Stimulated activated CD8-positive, alpha-beta memory T cell treated with anti-CD3 and anti-CD28 coated beads, Interleukin-7, amount 100 ng/mL, for 24 hours (primary cell): ENCODE results near the gene PRIMPOL.

Experiments used
- DNase-seq: peaks from one replicate; pipeline ENCODE4 v3.0.0-alpha.2; 2020; ENCODE audit warnings: low read depth

Gene PRIMPOL

DNA sequence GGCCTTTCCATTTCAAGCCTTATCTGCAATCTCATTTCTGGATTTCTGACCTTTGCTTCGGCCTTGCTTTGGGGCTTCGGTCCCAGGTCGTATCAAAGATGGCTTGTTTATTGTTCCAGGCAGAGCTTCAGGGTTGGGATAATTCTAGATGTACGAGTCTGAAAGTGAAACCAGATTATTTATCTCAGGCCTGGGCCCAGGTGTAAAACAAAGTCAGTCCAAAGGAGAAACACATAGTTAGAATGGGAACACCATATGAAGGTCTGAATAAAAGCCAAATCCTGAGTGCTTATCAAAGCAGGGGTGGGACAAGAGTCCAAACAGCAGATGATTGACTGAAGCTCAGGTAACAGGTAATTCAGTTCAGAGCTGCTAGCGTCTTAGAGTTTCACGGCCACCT is 17.1 kb downstream of the PRIMPOL start:
- DNase-seq: no peak

DNA sequence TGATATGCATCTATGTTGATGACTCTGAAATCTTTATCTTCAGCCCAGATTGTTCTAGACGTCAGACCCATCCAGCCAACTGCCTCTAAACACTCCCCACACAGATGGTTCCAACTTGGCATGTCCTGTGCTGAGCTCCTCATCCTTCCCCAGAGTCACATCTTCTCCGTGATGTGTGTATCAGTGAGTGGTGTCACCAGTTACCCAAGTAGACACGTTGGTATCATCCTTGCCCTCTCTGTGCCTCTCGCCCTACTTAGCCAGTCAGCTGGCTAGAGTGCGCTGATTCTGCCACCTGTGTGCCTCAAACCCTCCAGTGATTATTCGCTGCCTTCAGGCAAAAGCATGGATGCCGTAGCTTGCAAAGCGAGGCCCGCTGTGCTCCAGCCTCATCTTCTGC is 18.6 kb downstream of the PRIMPOL start:
- DNase-seq: no peak

DNA sequence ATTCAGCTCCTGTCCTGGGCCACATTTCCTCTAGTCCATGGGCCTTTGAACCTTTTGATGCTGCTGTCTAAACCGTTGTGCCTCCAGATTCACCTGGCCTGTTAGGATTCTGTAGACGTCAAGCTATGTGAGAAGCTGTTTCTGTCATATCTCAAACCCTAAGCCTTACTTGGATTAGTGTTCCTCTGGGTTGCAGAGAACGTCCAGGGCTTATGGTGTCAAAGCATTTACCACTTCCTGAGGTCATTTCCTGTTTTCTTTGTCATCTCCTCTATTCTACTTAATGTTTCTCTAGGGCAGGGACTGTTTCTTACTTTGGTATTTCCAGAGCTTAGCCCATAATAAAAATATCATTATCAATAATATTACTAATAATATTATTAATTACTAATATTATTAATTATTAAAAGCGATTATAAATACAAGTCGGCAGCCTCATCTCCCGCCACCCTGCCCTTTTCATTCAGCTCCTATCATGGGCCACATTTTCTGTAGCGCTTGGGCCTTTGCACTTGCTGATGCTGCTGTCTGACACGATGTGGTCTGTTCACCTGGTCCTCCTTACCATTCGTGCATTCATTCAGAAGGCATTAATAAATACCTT is 19.1 kb downstream of the PRIMPOL start:
- no peak for DNase-seq

DNA sequence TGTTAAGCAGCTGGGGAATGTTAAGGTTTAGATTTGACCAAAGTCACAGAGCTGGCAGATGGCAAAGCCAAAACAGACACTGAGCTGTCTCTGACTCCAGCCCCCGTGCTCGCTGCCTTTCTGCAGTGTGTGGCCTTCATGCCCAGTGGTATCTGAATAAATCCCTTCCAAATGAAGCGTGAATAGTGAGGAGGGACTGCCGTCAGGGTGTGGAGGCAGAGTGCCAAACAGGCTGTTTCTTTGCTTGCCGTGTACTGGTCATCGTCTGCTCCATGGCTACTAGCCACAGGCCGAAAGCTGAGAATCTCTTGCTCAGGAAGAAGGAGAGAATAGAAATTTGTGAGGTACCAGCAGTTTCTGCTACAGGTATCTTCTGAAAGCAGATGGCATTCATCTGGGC is 19.7 kb downstream of the PRIMPOL start:
- no peak for DNase-seq

- DNase-seq: no peak
Measured at GRCh38 chr4:184671101-184671500, 21.6 kb downstream of the PRIMPOL start.

- DNase-seq: no peak
Measured at GRCh38 chr4:184672741-184673140, 23.2 kb downstream of the PRIMPOL start.

GRCh38 chr4:184674011-184674410 is 24.5 kb downstream of the PRIMPOL start:
- no peak for DNase-seq

GRCh38 chr4:184675018-184675417 is 25.5 kb downstream of the PRIMPOL start:
- no peak for DNase-seq

DNA sequence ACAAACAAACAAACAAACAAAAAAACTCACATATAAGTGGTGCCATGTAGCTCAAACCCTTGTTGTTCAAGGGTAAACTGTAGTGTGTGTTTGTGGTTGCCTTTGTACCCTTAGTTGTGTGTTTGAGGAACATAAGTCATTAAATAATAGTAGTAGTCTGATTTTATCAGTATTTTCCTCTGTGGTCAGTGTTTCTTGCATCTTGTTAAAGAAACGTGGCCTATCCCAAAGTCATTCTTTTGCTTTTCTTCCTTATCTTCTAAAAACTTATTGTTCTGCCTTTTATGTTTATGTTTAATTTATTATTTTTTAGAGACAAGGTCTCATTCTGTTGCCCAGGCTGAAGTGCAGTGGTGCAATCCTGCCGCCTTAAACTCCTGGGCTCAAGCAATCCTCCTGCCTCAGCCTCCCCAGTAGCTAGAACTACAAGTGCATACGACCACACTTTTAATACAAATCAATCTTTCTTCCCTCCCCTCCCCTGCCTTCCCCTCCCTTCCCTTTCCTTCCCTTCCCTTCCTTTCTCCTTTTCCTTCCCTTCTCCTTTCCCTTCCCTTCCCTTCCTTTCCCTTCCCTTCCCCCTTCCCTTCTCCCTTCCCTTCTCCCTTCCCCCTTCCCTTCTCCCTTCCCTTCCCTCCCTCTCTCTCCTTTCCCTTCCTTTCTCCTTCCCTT is 26.4 kb downstream of the PRIMPOL start:
- no peak for DNase-seq

DNA sequence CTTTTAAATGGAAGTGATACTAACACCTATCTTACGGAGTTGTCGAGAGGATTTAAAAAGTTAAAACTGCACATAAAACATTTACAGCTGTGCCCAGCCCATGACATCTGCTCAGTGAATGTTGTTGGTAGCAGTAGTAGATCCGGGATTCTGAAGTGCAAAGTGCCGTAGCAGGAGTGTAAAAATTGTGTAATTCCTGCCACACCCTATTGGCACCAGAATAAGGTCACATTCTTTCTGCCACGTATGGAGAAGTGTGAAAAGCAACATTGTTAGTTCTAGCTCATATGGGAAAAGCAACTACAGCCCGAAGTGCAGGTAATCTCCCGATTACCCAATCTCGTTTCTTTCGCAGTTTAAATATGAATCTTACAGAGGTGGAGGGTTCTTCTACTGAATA is 31.2 kb downstream of the PRIMPOL start:
- DNase-seq: no peak

- no peak for DNase-seq
Measured at GRCh38 chr4:184681916-184682315, 32.4 kb downstream of the PRIMPOL start.

- DNase-seq: no peak
Measured at GRCh38 chr4:184684491-184685189, 35.1 kb downstream of the PRIMPOL start.

- DNase-seq: no peak
Measured at GRCh38 chr4:184688005-184688404, 38.5 kb downstream of the PRIMPOL start.

GRCh38 chr4:184688447-184688846 is 38.9 kb downstream of the PRIMPOL start:
- DNase-seq: peak; percentile 2

- no peak for DNase-seq
Measured at GRCh38 chr4:184689681-184690080, 40.1 kb downstream of the PRIMPOL start.

DNA sequence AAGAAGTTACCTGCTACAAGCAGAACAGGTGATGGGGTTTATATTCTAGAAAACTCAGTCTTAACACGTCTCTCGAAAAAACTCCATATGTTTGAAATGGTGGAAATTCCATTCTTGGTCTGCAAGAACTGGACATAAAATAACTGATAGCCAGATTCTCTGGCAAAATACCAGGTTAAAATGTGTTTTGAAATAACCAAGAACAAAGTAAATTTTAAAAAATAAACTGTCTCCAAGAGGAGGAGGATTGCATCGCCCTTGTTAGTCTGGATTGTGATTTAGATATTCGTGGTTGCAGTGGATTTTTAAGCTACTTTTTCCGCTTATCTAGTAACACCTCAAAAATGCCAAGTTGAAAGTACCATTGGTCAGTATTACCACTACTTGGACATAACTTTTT is 43.5 kb downstream of the PRIMPOL start:
- no peak for DNase-seq

- DNase-seq: no peak
Measured at GRCh38 chr4:184694412-184694956, 44.9 kb downstream of the PRIMPOL start.

DNA sequence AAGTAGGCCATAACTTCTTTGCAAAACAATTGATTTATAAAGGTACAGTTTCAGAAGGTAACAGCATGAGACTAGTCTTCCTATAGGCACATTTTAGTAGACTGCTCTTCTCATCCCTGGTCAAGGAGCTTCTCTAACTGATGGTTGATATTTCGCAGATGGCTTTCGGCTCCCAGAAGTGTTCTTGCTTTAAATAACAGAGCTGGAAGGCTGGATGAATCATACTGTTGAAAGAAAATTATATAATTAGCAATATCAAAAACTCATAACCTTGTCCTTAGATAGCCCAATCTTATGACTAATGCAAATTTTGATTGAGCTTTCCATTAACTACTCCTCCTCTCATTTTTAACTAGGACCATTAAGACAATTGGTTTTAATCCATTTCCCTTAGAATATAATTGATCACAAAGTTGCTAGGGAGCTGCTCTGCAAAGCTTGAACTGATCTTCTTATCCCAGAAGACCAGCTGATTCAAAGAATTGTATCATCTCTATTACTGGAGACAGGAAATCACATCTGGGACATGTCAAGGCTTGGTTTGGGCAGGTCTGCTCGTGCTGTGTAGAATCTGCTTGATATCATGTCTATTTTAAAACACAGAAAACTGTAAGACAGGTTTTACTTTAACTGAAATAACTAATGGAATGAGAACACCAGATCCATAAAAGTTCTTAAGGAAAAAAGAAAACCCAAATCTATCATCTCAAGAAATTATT is 45.8 kb downstream of the PRIMPOL start:
- DNase-seq: no peak

DNA sequence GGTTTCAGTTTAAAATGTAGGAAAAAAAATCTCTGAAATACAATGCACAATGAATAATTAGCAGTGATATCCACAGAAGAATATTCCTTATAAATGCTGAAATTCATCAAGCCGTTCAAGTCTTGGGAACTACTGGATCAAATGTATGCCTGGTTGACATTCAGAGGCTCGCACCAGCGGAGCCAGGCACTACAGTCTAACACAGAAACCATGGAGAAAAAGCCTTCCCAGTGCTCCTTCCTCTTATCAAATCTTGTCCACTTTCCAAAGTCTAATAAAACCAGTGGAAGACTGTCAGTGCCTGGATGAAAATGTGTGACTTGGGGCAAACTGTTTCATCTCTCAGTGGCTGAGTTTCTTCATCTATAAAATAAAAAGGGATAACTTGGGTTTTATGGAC is 48.4 kb downstream of the PRIMPOL start:
- no peak for DNase-seq

GRCh38 chr4:184699941-184700340 is 50.4 kb downstream of the PRIMPOL start:
- DNase-seq: no peak

GRCh38 chr4:184702114-184702513 is 52.6 kb downstream of the PRIMPOL start:
- no peak for DNase-seq

- DNase-seq: no peak
Measured at GRCh38 chr4:184705692-184706091, 56.2 kb downstream of the PRIMPOL start.

- DNase-seq: no peak
Measured at GRCh38 chr4:184706453-184706852, 56.9 kb downstream of the PRIMPOL start.
